ENCODE measurements around the gene UGGT2.
"Not testable (repeated sequence)": the region's sequence is repeated elsewhere in the genome, so short reads cannot be mapped to it uniquely, and the experiment has no call there.

UGGT2 gene

DNA sequence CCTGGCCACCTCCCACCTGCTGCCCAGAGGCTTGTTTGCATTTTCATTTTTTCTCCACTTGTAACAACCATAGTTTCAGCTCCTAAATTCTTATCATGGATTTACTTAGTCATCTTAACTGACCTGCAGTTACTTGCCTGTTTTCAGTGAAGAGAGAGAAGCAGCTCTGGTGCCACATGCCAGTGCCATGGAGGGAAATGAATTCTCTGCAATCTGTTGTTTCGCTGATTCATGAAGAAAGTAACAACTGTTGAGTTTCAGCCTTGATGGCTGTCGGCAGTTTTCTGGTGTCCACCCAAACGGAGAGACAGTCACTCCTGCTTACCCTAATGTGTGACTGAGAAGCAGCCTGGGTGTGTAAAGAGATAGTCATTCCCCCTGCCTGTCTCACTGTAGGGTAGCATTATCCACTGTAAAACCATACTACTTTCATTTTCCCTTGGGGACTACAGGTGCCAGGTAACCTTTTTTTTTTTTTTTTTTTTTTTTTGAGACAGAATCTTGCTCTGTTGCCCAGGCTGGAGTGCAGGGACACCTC, 260.1 kb downstream of the UGGT2 start:
- DNase-seq, result no peak

DNA sequence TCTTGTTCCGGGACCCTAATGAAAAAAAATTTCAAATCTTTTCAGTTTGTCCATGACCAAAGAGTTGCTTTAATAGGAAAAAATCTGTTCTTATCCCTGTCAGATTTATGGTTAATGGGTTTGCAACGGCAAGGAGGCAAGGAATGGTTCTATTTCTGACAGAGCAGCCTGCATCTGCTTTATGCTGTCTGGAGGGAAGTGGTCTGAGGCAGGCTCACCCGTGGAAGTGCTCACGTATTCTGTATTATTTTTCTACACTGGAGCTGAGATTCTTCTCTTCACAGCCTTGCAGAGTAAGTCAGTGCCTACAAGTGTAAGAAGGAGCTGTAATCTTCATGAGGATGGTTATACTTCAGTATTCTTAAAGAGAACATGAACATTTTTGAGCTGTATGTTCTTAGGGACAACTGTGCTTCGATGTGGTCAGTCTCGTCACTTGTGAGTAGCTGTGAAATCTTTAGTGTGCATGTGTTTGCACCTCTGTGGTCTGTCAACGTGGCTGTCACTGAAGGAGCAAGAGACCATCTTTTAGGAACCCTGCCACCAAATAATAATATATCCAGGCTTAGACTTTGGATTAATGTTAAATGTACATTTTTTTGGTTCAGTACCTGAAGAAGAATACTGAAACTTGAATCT, 262.0 kb downstream of the UGGT2 start:
- no peak for DNase-seq

DNA sequence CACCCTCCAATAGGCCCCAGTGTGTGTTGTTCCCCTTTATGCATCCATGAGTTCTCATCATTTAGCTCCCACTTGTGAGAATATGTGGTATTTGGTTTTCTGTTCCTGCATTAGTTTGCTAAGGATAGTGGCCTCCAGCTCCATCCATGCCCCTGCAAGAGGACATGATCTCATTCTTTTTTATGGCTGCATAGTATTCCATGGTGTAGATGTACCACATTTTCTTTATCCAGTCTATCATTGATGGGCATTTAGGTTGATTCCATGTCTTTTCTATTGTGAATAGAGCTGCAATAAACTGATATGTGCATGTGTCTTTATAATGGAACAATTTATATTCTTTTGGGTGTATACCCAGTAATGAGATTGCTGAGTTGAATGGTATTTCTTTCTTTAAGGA, 263.9 kb downstream of the UGGT2 start:
- DNase-seq, result not testable (repeated sequence)

DNA sequence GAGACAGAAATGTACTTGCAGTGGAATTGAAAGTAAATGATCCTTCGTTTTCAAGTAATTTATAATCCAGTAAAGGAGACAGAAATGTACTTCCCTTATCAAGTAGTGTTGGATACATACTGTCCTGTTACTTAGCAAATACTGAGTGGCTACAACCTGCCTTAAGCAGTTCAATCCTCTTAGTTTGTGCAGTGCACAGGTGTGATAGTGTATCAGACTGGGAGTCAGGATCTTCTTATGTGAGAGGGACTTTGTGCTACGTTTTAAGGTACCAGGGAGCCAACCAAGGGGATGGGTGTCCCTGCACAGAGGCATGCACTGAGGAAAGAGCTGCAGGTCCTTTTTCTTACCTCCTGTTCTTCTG, 265.1 kb downstream of the UGGT2 start:
- no peak for DNase-seq

DNA sequence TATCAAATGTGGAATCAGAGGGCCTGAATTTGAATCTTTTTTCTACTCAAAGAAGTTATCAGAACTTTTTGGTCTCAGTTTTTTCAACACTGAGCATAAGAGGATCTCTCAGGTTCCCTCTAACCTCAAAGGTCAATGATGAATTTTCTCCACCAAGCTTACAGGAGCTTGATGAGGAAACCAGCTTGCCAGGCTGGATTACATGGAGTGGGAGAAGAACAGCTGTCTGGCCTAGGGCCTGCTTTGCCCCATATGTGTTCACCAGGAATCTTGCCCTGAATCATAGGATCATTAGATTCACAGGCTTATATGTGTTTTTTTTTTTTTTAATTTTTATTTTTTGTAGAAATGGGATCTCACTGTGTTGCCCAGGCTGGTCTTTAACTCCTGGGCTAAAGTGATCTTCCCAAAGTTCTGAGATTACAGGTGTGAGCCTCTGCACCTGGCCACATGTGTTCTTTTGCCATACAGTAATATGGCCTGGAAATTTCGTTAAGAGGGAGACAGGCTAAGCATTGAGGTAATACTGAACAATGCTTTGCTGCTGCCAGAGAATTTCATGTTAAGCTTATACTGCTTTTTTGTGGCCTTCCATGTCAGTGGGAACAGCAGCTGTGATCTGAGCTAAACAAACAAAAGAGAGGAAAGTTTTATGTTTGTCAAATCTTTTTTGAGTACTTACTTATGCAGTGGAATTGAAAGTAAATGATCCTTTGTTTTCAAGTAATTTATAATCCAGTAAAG, 265.7 kb downstream of the UGGT2 start:
- no peak for DNase-seq

DNA sequence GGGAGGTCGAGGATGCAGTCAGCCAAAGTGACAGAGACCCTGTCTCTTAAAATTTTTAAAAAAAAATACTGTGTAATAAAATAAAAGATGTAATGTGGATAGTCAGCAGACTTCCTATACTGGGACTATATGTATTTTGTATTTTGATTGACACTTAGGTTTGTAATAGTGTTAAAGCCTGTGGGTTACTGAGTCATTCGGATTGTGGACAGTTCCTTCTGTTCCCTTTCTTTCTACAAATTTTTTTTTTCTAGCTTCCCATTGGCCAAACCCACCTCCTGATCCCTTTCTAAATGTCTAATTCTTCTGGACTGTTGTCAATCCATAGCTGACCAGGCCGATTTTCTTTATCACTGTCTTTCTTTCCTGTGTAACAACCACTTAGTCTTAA, 268.3 kb downstream of the UGGT2 start:
- peak; percentile 62 for DNase-seq

DNA sequence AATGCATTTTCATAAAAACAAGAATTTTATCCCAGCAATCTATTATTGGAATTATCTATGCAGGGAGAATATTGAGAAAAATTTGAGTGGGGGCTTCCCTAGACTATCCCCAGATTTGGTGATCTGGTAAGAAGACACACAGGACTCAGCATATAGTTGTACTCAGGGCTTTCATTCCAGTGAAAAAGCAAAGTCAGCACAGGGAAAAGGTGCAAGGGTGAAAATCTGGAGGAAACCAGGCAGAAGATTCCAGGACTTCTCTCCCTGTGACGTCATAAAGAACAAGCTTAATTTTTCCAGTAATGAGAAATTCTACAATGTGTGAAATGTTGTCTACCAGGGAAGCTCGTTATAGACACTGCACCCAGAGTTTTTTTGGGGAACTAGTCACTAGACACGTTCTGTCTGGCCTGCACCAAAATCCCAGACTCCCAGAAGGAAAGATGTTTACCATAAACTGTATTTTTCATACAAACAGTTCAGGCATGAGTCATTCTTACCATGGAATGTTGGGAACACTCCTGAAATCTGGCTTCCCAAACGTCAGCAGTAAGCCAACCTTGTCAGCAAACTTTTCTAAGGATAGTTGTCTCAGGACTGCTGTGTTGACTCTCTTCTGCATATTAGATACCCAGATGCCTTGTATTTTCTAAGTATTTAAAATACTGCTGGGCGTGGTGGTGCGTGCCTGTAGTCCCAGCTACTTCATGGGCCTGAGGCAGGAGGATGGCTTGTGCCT, 268.9 kb downstream of the UGGT2 start:
- peak; percentile 85 for DNase-seq

DNA sequence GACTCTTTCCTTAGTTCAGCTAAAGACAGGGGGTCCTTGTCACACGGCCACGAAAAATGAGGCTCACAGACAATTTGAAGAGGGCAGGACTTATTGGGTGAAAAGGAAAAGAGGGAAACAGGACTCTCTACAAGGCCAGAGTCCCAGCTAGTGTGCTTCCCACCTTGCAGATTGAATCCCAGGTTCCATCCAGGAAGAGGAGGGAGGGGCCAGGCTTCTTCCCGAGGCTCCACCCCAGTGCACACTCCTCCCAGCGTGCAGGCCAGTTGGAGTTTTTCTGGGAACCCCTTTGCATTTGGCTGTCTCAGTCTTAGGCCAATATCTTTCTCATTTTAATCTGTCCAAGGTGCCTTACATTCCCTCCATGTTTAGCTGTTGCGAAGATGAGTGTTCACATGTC, 269.5 kb downstream of the UGGT2 start:
- DNase-seq, result peak; percentile 23

DNA sequence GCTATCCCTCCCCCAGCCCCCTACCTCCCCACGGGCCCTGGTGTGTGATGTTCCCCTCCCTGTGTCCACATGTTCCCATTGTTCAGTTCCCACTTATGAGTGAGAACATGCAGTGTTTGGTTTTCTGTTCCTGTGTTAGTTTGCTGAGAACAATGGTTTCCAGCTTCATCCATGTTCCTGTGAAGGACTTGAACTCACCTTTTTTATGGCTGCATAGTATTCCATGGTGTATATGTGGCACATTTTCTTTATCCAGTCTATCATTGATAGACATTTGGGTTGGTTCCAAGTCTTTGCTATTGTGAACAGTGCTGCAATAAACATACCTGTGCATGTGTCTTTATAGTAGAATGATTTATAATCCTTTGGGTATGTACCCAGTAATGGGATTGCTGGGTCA, 271.3 kb downstream of the UGGT2 start:
- DNase-seq, result not testable (repeated sequence)

DNA sequence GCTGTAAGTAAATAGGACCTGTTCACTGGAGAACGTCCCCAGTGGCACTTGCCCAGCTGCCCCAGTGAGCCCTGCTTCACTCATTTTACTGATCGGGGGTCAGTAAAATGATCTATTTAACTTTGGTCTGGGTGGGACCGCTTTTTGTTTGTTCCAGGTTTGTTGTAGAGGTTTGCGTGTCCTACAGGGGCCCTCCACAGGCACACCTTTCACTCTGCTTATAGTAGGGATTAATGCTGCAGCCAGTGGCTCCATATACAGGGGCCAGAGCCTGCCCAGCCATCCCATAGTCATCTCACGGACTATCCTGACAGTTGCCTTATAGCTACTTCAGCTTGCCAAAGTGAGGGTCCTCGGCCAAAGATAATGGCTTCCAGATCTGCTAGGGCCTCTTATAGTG, 272.2 kb downstream of the UGGT2 start:
- no peak for DNase-seq

DNA sequence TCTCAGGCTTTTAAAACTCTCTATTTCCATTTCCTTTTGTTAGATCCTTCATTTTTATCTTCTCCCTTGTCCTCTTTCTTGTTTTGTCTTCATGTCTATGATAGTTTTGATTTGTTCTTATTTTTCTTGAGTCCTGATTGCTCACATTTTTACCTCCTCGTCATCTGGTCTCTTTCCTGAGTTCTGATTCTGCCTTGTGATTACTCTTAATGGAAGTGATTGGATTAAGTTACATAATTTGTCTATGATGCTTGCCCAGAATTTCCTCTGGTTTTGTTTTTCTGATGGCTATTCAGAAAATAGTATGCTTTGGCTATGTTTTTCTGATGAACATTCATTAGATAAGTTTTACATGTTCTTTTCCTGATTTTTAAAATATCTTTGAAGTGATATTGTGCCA, 273.7 kb downstream of the UGGT2 start:
- no peak for DNase-seq

DNA sequence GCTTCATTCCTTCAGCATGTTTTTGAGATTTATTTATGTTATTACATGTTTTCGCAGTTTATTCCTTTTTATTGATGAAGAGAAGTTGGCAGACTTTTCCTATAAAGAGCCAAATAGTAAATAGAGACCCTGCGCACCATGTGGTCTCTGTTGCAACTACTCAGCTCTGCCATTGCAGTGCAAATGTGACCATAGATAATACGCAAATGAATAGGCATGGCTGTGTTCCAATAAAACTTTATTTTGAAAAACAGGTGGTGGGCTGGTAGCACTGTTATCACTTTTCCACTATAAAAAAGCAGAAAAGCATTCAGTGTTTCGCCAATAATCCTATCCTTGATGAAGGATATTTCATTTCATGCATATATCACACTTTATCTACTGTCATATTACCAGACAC, 281.3 kb downstream of the UGGT2 start:
- DNase-seq, result no peak

DNA sequence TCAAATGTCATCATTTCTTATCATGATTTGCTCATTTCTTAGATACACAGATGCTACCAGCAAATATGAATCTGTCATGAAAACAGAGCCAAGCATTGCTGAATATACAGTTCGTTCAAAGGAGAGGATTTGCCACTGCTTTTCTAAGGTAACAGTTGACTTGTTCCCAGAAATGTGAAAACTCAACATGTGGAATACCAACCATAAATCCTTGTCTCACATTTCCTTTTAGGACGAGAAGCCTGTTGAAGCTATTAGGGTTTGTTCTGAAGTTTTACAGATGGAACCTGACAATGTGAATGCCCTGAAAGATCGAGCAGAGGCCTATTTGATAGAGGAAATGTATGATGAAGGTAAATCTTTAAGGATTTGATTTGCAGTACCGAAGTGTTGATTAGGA, 289.6 kb downstream of the UGGT2 start:
- no peak for DNase-seq

DNA sequence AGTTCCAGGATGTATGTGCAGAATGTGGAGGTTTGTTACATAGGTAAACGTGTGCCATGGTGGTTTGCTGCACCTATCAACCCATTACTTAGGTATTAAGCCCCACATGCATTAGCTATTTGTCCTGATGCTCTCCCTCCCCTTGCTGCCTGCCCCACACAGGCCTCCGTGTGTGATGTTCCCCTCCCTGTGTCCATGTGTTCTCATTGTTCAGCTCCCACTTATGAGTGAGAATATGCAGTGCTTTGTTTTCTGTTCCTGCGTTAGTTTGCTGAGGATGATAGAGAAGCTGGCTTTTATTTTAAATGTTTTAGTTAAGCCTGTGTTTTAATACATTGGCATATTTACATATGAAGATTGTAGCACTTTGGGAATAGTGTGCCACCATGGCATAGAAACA, 290.6 kb downstream of the UGGT2 start:
- DNase-seq, result not testable (repeated sequence)

DNA sequence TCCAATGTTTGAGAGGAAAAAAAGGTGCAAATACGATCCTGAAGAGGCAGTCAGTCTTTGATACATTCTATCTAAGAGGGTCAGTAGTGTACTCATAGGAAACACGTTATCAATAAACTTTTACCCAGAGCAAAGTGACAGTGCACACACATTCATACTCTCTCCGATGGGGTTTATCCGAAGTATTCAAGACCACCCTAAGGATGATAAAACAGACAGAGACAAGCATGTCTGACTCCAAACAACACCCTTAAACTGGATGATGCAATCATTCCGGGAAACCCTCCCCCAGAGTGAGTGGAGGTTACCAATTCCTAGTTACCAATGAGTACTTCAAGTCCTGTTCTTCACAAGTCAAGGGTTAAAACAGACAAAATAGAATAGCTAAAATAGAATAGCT, 297.1 kb downstream of the UGGT2 start:
- no peak for DNase-seq

DNA sequence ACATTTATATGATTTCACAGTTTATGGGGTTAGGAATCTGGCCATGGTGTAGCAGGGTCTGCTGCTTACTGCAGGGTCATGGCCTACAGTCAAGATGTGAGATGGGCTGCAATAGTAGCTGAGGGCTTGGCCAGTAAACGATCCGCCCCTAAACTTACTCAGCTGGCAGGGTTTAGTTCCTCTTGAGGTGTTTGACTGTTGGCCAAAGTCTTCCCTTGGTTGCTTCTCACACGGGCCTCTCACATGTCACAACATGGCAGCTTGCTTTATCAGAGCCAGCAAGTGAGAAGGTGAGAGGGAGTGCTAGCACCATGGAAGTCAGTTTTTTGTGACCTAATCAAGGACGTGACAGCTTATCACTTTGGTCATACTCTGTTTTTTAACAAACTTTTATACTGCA, 299.1 kb downstream of the UGGT2 start:
- no peak for DNase-seq

DNA sequence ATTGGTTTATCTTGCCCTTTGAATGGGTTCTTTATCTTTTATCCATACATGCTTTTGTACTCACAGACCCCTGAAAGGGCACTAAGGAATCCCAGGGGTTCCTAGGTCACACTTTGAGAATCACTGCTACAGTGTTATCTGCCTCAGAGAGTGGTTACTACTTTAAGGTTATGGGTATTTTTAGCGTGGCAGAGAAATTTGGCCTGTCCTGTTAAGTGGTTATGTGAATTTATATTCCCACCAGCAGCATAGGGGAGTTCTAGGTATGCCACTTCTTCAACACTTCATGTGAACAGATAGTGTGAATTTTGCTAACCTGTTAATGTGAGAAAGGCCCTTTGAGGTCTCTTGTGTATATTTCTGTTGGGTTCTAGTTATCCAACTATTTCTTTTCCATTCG, 300.5 kb downstream of the UGGT2 start:
- no peak for DNase-seq

Data from NCI-H226 (cell line).